OCI-LY7 (cell line): ENCODE results near the gene WNT9B. TPM values are rescaled to one million over a fixed set of nuclear protein-coding genes. Genes with fewer than 3 reads are reported as not detected.

Experiments
- BruUV-seq: library from RNA; stranded (reverse); fragments of 400-500 nt; replicated peaks from 2 replicates; lab custom pipeline; 2021; lab: Mats Ljungman, UMichigan
- CTCF ChIA-PET: fragments of 300-600 bp; sonication (Branson Sonifier 250); formaldehyde crosslinking; loops from one replicate; lab custom pipeline; 2022; ENCODE audit warnings: antibody characterized with exemption; ENCODE audit not compliant: unreplicated experiment; lab: Charles Lee
- POLR2A ChIA-PET: fragments of 300-600 bp; sonication (Branson Sonifier 250); formaldehyde crosslinking; loops from one replicate; lab custom pipeline; 2022; ENCODE audit warnings: antibody characterized with exemption; lab: Charles Lee
- DNase-seq: peaks from one replicate; pipeline ENCODE4 v3.0.0-alpha.2; 2015; ENCODE audit warnings: low spot score
- H2AFZ ChIP-seq: fragments of 200-600 bp; sonication (generic), shearing (Covaris generic); 2 replicates; pipeline ENCODE4 v1.6.1; 2014; ENCODE audit warnings: mild to moderate bottlenecking, antibody characterized with exemption, low read length, moderate library complexity
- H3K27ac ChIP-seq: fragments of 200-600 bp; sonication (generic); 2 replicates; pipeline ENCODE4 v1.5.1; 2014; ENCODE audit warnings: mixed run types, low read depth, mild to moderate bottlenecking, moderate library complexity, low read length, inconsistent platforms; ENCODE audit not compliant: poor library complexity, severe bottlenecking
- H3K36me3 ChIP-seq: fragments of 200-600 bp; sonication (generic); 2 replicates; pipeline ENCODE4 v1.6.1; 2014; ENCODE audit warnings: mild to moderate bottlenecking, antibody characterized with exemption, low read length, moderate library complexity, mixed read lengths; ENCODE audit not compliant: insufficient read depth
- H3K4me1 ChIP-seq: fragments of 200-600 bp; sonication (generic); 2 replicates; pipeline ENCODE4 v1.5.1; 2014; ENCODE audit warnings: mild to moderate bottlenecking, low read length; ENCODE audit not compliant: insufficient read depth, poor library complexity, severe bottlenecking
- H3K4me2 ChIP-seq: fragments of 200-600 bp; sonication (generic); 2 replicates; pipeline ENCODE4 v1.6.1; 2014; ENCODE audit warnings: mild to moderate bottlenecking, low read length
- H3K4me3 ChIP-seq: fragments of 200-600 bp; sonication (generic); 2 replicates; pipeline ENCODE4 v1.5.1; 2014; ENCODE audit warnings: mild to moderate bottlenecking, low read depth, low read length; ENCODE audit not compliant: poor library complexity, severe bottlenecking
- H3K79me2 ChIP-seq: fragments of 200-600 bp; sonication (generic); 2 replicates; pipeline ENCODE4 v1.6.1; 2016; ENCODE audit warnings: low read depth, mild to moderate bottlenecking, low read length, moderate library complexity, mixed read lengths; ENCODE audit not compliant: insufficient read depth
- H3K9me2 ChIP-seq: fragments of 200-600 bp; sonication (generic); 2 replicates; pipeline ENCODE4 v1.6.1; 2016; ENCODE audit warnings: mild to moderate bottlenecking, low read length, mixed read lengths; ENCODE audit not compliant: insufficient read depth
- H3K9me3 ChIP-seq: fragments of 200-600 bp; sonication (generic); 2 replicates; pipeline ENCODE4 v1.6.1; 2014; ENCODE audit warnings: mild to moderate bottlenecking, mixed run types, low read length, mixed read lengths
- H4K20me1 ChIP-seq: fragments of 200-600 bp; sonication (generic); 2 replicates; pipeline ENCODE4 v1.6.1; 2014; ENCODE audit warnings: mild to moderate bottlenecking, antibody characterized with exemption, low read length, moderate library complexity, mixed read lengths; ENCODE audit not compliant: insufficient read depth
- EZH2phosphoT487 ChIP-seq: fragments of 200-600 bp; sonication (generic); IDR thresholded peaks from 2 replicates; pipeline ENCODE4 v1.6.1; 2018; ENCODE audit warnings: low read depth, borderline replicate concordance, mild to moderate bottlenecking, mixed run types, antibody characterized with exemption, low read length, moderate library complexity, mixed read lengths
- intact Hi-C: fragments of 100-400 bp; cut with micrococcal nuclease; formaldehyde crosslinking; loops from one replicate; pipeline ENCODE4 v1.10.0; 2022; ENCODE audit not compliant: unreplicated experiment
- total RNA-seq, 2 experiments: library from RNA; depleted of rRNA in 1 of 2; stranded (reverse); fragments of >200 nt in 1 of 2; shearing (Covaris generic) in 1 of 2; gene quantifications; 2 replicates each; pipeline ENCODE4 v1.2.3, GENCODE V29; 2014 to 2022
- TF ChIP-seq, protein P1 (sequence below): fragments of 200-600 bp; sonication (generic); conservative IDR thresholded peaks from 2 replicates; pipeline ENCODE4 v1.5.1; 2014; ENCODE audit warnings: mild to moderate bottlenecking, antibody characterized with exemption, low read length, moderate library complexity, mixed read lengths

The WNT9B gene
- total RNA-seq, 2 experiments from 2014 or later, result not detected

DNA sequence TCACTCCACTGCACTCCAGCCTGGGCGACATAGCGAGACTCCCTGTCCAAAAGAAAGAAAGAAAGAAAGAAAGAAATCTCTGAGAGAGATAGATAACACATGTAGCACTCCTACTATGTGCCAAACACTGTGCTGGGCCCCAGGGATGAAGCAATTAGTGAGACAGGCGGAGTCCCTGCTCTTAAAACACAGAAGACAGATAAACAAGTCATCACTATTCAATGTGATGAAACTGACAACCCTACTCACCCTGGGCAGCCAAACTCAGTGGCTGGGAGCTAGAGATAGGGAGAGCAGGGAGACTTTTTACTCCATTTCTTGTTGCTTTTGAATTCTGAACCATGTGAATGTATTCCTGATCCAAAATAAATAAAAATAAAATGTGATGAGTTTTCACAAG lies 36.3 kb downstream of the WNT9B start:
- Histone ChIP-seq H3K4me3 (no peak overlapping the region), H3K4me1 (no peaks in the 10 kb centered on the region), H3K4me2 (no peak overlapping the region), H2AFZ (no peak overlapping the region), H3K27ac (no peak overlapping the region), H3K9me3 (no peaks in the 10 kb centered on the region), H3K79me2 (no peaks in the 10 kb centered on the region), H3K9me2 (no peaks in the 10 kb centered on the region), H4K20me1 (no peaks in the 10 kb centered on the region), H3K36me3 (no peaks in the 10 kb centered on the region)
- no TSS peak for BruUV-seq
- intact Hi-C loops, result no loop called here
- ChIA-PET CTCF (no interaction called here), POLR2A (no interaction called here)
- TF ChIP-seq, protein P1, sequence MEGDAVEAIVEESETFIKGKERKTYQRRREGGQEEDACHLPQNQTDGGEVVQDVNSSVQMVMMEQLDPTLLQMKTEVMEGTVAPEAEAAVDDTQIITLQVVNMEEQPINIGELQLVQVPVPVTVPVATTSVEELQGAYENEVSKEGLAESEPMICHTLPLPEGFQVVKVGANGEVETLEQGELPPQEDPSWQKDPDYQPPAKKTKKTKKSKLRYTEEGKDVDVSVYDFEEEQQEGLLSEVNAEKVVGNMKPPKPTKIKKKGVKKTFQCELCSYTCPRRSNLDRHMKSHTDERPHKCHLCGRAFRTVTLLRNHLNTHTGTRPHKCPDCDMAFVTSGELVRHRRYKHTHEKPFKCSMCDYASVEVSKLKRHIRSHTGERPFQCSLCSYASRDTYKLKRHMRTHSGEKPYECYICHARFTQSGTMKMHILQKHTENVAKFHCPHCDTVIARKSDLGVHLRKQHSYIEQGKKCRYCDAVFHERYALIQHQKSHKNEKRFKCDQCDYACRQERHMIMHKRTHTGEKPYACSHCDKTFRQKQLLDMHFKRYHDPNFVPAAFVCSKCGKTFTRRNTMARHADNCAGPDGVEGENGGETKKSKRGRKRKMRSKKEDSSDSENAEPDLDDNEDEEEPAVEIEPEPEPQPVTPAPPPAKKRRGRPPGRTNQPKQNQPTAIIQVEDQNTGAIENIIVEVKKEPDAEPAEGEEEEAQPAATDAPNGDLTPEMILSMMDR, result no peak
- no peak for TF ChIP-seq EZH2phosphoT487
- no peak for DNase-seq

DNA sequence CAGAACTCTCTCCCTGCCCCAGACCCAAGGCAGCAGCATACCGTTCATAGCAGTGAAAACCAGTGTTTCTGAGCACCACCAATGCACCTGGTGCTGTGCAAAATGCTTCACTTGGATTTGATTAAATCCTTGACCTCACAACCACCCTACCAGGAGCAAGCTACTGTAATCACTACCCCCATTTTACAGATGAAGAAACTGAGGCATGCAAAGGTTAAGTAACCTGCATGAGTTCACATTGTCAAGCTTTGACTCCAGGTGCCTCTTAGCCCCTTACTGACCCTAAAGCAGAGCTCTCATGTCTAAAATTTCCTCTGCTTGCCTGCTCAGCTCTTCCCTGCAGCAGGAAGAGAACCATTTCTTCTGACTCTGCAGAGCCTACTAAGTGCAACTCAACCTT lies 37.3 kb downstream of the WNT9B start:
- ChIA-PET CTCF (no interaction called here), POLR2A (no interaction called here)
- Histone ChIP-seq H3K9me3 (no peaks in the 10 kb centered on the region), H3K9me2 (no peaks in the 10 kb centered on the region), H3K36me3 (no peaks in the 10 kb centered on the region), H3K4me2 (no peak overlapping the region), H3K4me3 (no peak overlapping the region), H4K20me1 (no peaks in the 10 kb centered on the region), H3K4me1 (no peaks in the 10 kb centered on the region), H3K27ac (no peak overlapping the region), H3K79me2 (no peaks in the 10 kb centered on the region), H2AFZ (no peak overlapping the region)
- TF ChIP-seq, protein P1, result no peak
- TF ChIP-seq EZH2phosphoT487, result no peak
- no TSS peak for BruUV-seq
- no peak for DNase-seq
- intact Hi-C loops, result no loop called here

DNA sequence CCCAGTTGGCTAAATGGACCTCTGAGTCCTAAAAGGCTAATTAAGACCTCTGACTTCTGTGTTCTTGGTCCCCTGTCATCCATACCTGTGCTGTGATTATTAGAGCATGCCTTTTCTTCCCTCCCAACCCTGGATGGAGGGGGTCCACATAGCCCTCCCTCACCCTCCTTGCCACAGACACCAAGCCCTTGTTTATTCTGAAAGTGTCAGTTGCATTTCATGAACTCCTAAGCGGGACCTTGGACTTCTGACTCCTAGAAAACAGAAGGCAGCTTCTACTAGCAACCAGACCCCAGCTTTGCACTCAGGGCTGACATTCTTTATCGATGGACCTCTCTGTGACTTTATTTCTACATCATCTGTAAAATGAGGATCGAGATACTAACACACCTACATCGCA lies 38.1 kb downstream of the WNT9B start:
- TF ChIP-seq, protein P1, result no peak
- no peak for TF ChIP-seq EZH2phosphoT487
- intact Hi-C loops, result no loop called here
- DNase-seq, result no peak
- BruUV-seq, result no TSS peak
- Histone ChIP-seq H3K9me3 (no peaks in the 10 kb centered on the region), H3K27ac (no peak overlapping the region), H3K4me2 (no peak overlapping the region), H2AFZ (no peak overlapping the region), H3K9me2 (no peaks in the 10 kb centered on the region), H3K36me3 (no peaks in the 10 kb centered on the region), H3K4me3 (no peak overlapping the region), H3K79me2 (no peaks in the 10 kb centered on the region), H4K20me1 (no peaks in the 10 kb centered on the region), H3K4me1 (no peaks in the 10 kb centered on the region)
- POLR2A ChIA-PET, result no interaction called here
- CTCF ChIA-PET, result no interaction called here
